ENCODE results near the gene SOWAHD.

- TF ChIP-seq POLR2AphosphoS5 (IDR thresholded peaks at IDR 0.05; ENCODE audit: borderline replicate concordance, low read depth, low read length) (no peak), EZH2 (IDR thresholded peaks at IDR 0.05) (no peak), FOXP2 (optimal IDR thresholded peaks at IDR 0.05; ENCODE audit: control extremely low read depth, extremely low read length, insufficient read depth) (no peak)
These were observed 24.6 kb downstream of the SOWAHD start for GRCh38 chrX:119783026-119783425.
